NCI-H146 treated with DMSO at 0.1 percent for 48 hours (cell line): ENCODE data around the gene PLEKHA6.
A peak's percentile ranks its signal among the peaks of the same experiment; 100 is the strongest.

Experiments
- DNase-seq: peaks from one replicate; lab custom pipeline; 2025; ENCODE audit not compliant: unreplicated experiment; lab: John Stamatoyannopoulos, UW

PLEKHA6 gene

GRCh38 chr1:204285436-204286305, 74.1 kb downstream of the PLEKHA6 start:
- peak; percentile 71 for DNase-seq

- DNase-seq: no peak
Measured at GRCh38 chr1:204284929-204285328, 74.8 kb downstream of the PLEKHA6 start.

- no peak for DNase-seq
Measured at GRCh38 chr1:204283711-204284651, 75.7 kb downstream of the PLEKHA6 start.

GRCh38 chr1:204282761-204283221, 76.9 kb downstream of the PLEKHA6 start:
- DNase-seq: no peak

GRCh38 chr1:204280099-204280961, 79.4 kb downstream of the PLEKHA6 start:
- no peak for DNase-seq

GRCh38 chr1:204278958-204279357, 80.8 kb downstream of the PLEKHA6 start:
- no peak for DNase-seq

GRCh38 chr1:204278251-204278650, 81.5 kb downstream of the PLEKHA6 start:
- no peak for DNase-seq

GRCh38 chr1:204277563-204278219, 82.0 kb downstream of the PLEKHA6 start:
- no peak for DNase-seq

- DNase-seq: no peak
Measured at GRCh38 chr1:204275695-204276370, 83.9 kb downstream of the PLEKHA6 start.

GRCh38 chr1:204274446-204274845, 85.3 kb downstream of the PLEKHA6 start:
- DNase-seq: no peak

- no peak for DNase-seq
Measured at GRCh38 chr1:204272505-204272904, 87.2 kb downstream of the PLEKHA6 start.

- DNase-seq: no peak
Measured at GRCh38 chr1:204271970-204272369, 87.8 kb downstream of the PLEKHA6 start.

GRCh38 chr1:204268101-204268500, 91.6 kb downstream of the PLEKHA6 start:
- peak; percentile 85 for DNase-seq

- DNase-seq: no peak
Measured at GRCh38 chr1:204267191-204267601, 92.5 kb downstream of the PLEKHA6 start.

- no peak for DNase-seq
Measured at GRCh38 chr1:204266504-204267034, 93.2 kb downstream of the PLEKHA6 start.

GRCh38 chr1:204265665-204266064, 94.1 kb downstream of the PLEKHA6 start:
- no peak for DNase-seq

- no peak for DNase-seq
Measured at GRCh38 chr1:204264805-204265204, 94.9 kb downstream of the PLEKHA6 start.

GRCh38 chr1:204263254-204263910, 96.3 kb downstream of the PLEKHA6 start:
- no peak for DNase-seq
